K562 (cell line): ENCODE data around the gene ANXA9. TPM values are rescaled to one million over a fixed set of nuclear protein-coding genes. Genes with fewer than 3 reads are reported as not detected.

Experiments
- ARNT ChIP-seq, 2 experiments: fragments of 450-650 bp; IDR thresholded peaks; 2 replicates each; pipeline ENCODE4 v1.6.1; 2016; ENCODE audit warnings: mild to moderate bottlenecking in 1 of 2
- NCOA1 ChIP-seq: fragments of 450-650 bp; IDR thresholded peaks from 2 replicates; pipeline ENCODE4 v1.6.1; 2016; ENCODE audit warnings: low read depth
- RREB1 ChIP-seq: fragments of 250-450 bp; sonication (Bioruptor Pico); IDR thresholded peaks from 2 replicates; pipeline ENCODE4 v1.4.0; 2020
- ZBTB40 ChIP-seq, 2 experiments: fragments of 450-650 bp in 1 of 2; sonication (generic) in 1 of 2; formaldehyde crosslinking in 1 of 2; IDR thresholded peaks; 2 replicates each; pipeline versions ENCODE4 v1.7.1 to v1.9.0; 2016 to 2022; ENCODE audit warnings: inconsistent platforms in 1 of 2, mild to moderate bottlenecking in 1 of 2, missing genetic modification reagents in 1 of 2
- polyA plus RNA-seq, 8 experiments: library from polyadenylated mRNA; depleted of rRNA in 4 of 8; stranded (reverse) in 5 of 8; unstranded in 3 of 8; fragments of >200 nt; fragmentation: Nextera tagmentation in 2 of 8; fragmentation: Illumina TruSeq in 1 of 8; extraction: Ambion mirVana in 2 of 8; extraction: Trizol in 1 of 8; gene quantifications; 2 replicates each; pipeline versions ENCODE4 v1.2.1 to v1.2.3, GENCODE V29; 2011 to 2014; ENCODE audit warnings: inconsistent platforms in 1 of 8, missing spikeins in 1 of 8
- total RNA-seq, 7 experiments: library from RNA; depleted of rRNA in 6 of 7; stranded (reverse); fragments of >200 nt in 6 of 7; fragmentation: Illumina TruSeq in 2 of 7; extraction: Trizol in 2 of 7; gene quantifications; 2 replicates each; pipeline versions ENCODE4 v1.2.1 to v1.2.3, GENCODE V29; 2011 to 2021; ENCODE audit warnings: low replicate concordance in 1 of 7
- TF ChIP-seq, protein P1 (sequence below): fragments of 250-450 bp; sonication (Bioruptor Pico); IDR thresholded peaks from 2 replicates; pipeline ENCODE4 v1.8.0; 2022; ENCODE audit warnings: inconsistent platforms
- TF ChIP-seq, protein P2 (sequence below): sonication (generic); formaldehyde crosslinking; IDR thresholded peaks from 2 replicates; pipeline ENCODE4 v1.8.0; 2022; ENCODE audit warnings: mild to moderate bottlenecking, missing genetic modification reagents

Gene ANXA9
- total and polyA plus RNA-seq, 9 of the 15 experiments (the other 6 are each of a cell fraction or from before 2014, with no cell fraction given): 0.24 to 1.6 (median 0.57) TPM

GRCh38 chr1:150976879-150977694 is 5.0 kb upstream of the ANXA9 start (continued):
- peak; percentile 95 for TF ChIP-seq RREB1 (CRISPR knock-in tag)
- TF ChIP-seq ZBTB40 (IDR thresholded peaks at IDR 0.05): peak; percentile 38; the same call in 1 of the 2 replicates
- no peak for TF ChIP-seq ZBTB40 (CRISPR knock-in tag; IDR thresholded peaks at IDR 0.05)
- TF ChIP-seq, protein P1, sequence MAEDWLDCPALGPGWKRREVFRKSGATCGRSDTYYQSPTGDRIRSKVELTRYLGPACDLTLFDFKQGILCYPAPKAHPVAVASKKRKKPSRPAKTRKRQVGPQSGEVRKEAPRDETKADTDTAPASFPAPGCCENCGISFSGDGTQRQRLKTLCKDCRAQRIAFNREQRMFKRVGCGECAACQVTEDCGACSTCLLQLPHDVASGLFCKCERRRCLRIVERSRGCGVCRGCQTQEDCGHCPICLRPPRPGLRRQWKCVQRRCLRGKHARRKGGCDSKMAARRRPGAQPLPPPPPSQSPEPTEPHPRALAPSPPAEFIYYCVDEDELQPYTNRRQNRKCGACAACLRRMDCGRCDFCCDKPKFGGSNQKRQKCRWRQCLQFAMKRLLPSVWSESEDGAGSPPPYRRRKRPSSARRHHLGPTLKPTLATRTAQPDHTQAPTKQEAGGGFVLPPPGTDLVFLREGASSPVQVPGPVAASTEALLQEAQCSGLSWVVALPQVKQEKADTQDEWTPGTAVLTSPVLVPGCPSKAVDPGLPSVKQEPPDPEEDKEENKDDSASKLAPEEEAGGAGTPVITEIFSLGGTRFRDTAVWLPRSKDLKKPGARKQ (CRISPR knock-in tag): no peak
- peak; percentile 79 for TF ChIP-seq NCOA1
- TF ChIP-seq, protein P2, sequence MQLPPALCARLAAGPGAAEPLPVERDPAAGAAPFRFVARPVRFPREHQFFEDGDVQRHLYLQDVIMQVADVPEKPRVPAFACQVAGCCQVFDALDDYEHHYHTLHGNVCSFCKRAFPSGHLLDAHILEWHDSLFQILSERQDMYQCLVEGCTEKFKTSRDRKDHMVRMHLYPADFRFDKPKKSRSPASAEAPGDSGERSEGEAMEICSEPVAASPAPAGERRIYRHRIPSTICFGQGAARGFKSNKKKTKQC (CRISPR knock-in tag): 0 out of 2 replicates have a peak, but pooled peaks have one; percentile 3
- TF ChIP-seq ARNT (IDR thresholded peaks at IDR 0.05): peak; percentile 54 to 81; a peak in 2 of 4 replicates
